ENCODE measurements around the gene FKBP14. TPM values are rescaled to one million over a fixed set of nuclear protein-coding genes. Genes with fewer than 3 reads are reported as not detected.

FKBP14 gene
- polyA plus RNA-seq, 2 of the 4 experiments (the other 2 are of a cell fraction) = 10.6 to 22.8 TPM

- ATAC-seq (no peak), DNase-seq (ENCODE audit: low read depth in 1 of 2, low spot score in 1 of 2) (no peak), FAIRE-seq (no peak)
- ChIA-PET POLR2A (no interaction called here), CTCF (no interaction called here)
- Histone ChIP-seq H3K27ac (no peak overlapping the region), H3K9me3 (no peaks in the 10 kb centered on the region), H3K4me1 (peaks cover 23% of the 10 kb centered on the region; the same call in 2 of the 3 replicates), H3K4me2 (no peak overlapping the region), H3K4me3 (no peak overlapping the region)
- TF ChIP-seq ELK1 (IDR thresholded peaks at IDR 0.05; ENCODE audit: low read depth, low read length) = no peak
- TF ChIP-seq MAZ (IDR thresholded peaks at IDR 0.05; ENCODE audit: borderline replicate concordance, low read depth, low read length) = no peak
- no peak for TF ChIP-seq ZC3H11A (IDR thresholded peaks at IDR 0.05)
- TF ChIP-seq ATOH8 (CRISPR knock-in tag; IDR thresholded peaks at IDR 0.05; ENCODE audit: low read depth) = no peak
- TF ChIP-seq CBX2 (IDR thresholded peaks at IDR 0.05; ENCODE audit: borderline replicate concordance, low read depth) = no peak
- no peak for TF ChIP-seq FOSL2 (IDR thresholded peaks at IDR 0.05)
- no peak for TF ChIP-seq FOSL2 (CRISPR knock-in tag; IDR thresholded peaks at IDR 0.05)
- TF ChIP-seq HOXA7 (CRISPR knock-in tag; IDR thresholded peaks at IDR 0.05) = no peak
- TF ChIP-seq SREBF2 (IDR thresholded peaks at IDR 0.05) = no peak
These were observed 3.5 kb downstream of the FKBP14 start for GRCh38 chr7:30022991-30023390.

- no peak overlapping the region for H3K27ac ChIP-seq
These were observed 6.0 kb downstream of the FKBP14 start for GRCh38 chr7:30020535-30020934.

GRCh38 chr7:30019960-30020359 is 6.5 kb downstream of the FKBP14 start:
- ATAC-seq (peak in 1 of 2 experiments; percentile 40; a peak in 2 of 6 replicates), FAIRE-seq (no peak), DNase-seq (ENCODE audit: low read depth in 1 of 2, low spot score in 1 of 2) (peak in 1 of 2 experiments; percentile 16)
- peak overlapping the region; percentile 10; the same call in 1 of the 3 replicates for H3K4me2 ChIP-seq
- peaks cover 15% of the 10 kb centered on the region; the same call in 2 of the 3 replicates for H3K4me1 ChIP-seq
- H3K4me3 ChIP-seq = no peak overlapping the region
- WGBS (ENCODE audit: missing lambda C conversion rate) = 92% methylated on average over 1 of the region's 1 CpG
- no peak overlapping the region for H3K27ac ChIP-seq
- POLR2A ChIA-PET = no interaction called here
- H3K9me3 ChIP-seq = no peaks in the 10 kb centered on the region
- CTCF ChIA-PET = interaction anchor here (1.0 kb wide), 2 partner anchors 17 to 45 kb away, joined by 3 read pairs; no protein-coding TSS in a partner anchor
- no peak for TF ChIP-seq ELK1 (IDR thresholded peaks at IDR 0.05; ENCODE audit: low read depth, low read length)
- no peak for TF ChIP-seq TFCP2L1 (CRISPR knock-in tag; IDR thresholded peaks at IDR 0.05)
- no peak for TF ChIP-seq RFX5 (IDR thresholded peaks at IDR 0.05)
- no peak for TF ChIP-seq RARB (CRISPR knock-in tag; IDR thresholded peaks at IDR 0.05)
- TF ChIP-seq SREBF2 (IDR thresholded peaks at IDR 0.05) = no peak
- TF ChIP-seq POLR2A (IDR thresholded peaks at IDR 0.05; ENCODE audit: low read length) = no peak
- no peak for TF ChIP-seq CBX8 (IDR thresholded peaks at IDR 0.05)
- no peak for TF ChIP-seq HMGXB4 (CRISPR knock-in tag; IDR thresholded peaks at IDR 0.05; ENCODE audit: borderline replicate concordance)
- no peak for TF ChIP-seq USF2 (IDR thresholded peaks at IDR 0.05)
- no peak for TF ChIP-seq CTCF (IDR thresholded peaks at IDR 0.05)
- TF ChIP-seq POLR2AphosphoS2 (conservative IDR thresholded peaks at IDR 0.05; ENCODE audit: low read length) = no peak
- TF ChIP-seq PHF8 (IDR thresholded peaks at IDR 0.05; ENCODE audit: borderline replicate concordance, low read depth) = no peak
- no peak for TF ChIP-seq EHF (CRISPR knock-in tag; IDR thresholded peaks at IDR 0.05)
- TF ChIP-seq HOXB5 (CRISPR knock-in tag; IDR thresholded peaks at IDR 0.05) = no peak
- TF ChIP-seq KDM5A (IDR thresholded peaks at IDR 0.05) = no peak
- no peak for TF ChIP-seq EHMT2 (IDR thresholded peaks at IDR 0.05; ENCODE audit: low read depth)

More at GRCh38 chr7:30020535-30020934, 6.0 kb downstream of the FKBP14 start:
- ChIA-PET POLR2A (no interaction called here), CTCF (no interaction called here)
- H3K4me2 ChIP-seq = no peak overlapping the region; the same call in 2 of the 3 replicates
- ATAC-seq (no peak), FAIRE-seq (no peak), DNase-seq (ENCODE audit: low read depth in 1 of 2, low spot score in 1 of 2) (no peak)
- 81% methylated on average over 1 of the region's 1 CpG for WGBS (ENCODE audit: missing lambda C conversion rate)
- H3K9me3 ChIP-seq = no peaks in the 10 kb centered on the region
- no peak overlapping the region for H3K4me3 ChIP-seq
- H3K4me1 ChIP-seq = peaks cover 21% of the 10 kb centered on the region; the same call in 2 of the 3 replicates
- TF ChIP-seq MAX (IDR thresholded peaks at IDR 0.05) = no peak

Measured in A549 (cell line).